GM18519 (cell line): Measurements from ENCODE around the gene TNFRSF6B.

Experiments used
- ATAC-seq: cut with Tn5 transposase; IDR thresholded peaks from one replicate; pipeline ENCODE4 v1.9.1; 2021; ENCODE audit warnings: mild to moderate bottlenecking, moderate library complexity; ENCODE audit not compliant: unreplicated experiment, low FRiP score

The TNFRSF6B gene

DNA sequence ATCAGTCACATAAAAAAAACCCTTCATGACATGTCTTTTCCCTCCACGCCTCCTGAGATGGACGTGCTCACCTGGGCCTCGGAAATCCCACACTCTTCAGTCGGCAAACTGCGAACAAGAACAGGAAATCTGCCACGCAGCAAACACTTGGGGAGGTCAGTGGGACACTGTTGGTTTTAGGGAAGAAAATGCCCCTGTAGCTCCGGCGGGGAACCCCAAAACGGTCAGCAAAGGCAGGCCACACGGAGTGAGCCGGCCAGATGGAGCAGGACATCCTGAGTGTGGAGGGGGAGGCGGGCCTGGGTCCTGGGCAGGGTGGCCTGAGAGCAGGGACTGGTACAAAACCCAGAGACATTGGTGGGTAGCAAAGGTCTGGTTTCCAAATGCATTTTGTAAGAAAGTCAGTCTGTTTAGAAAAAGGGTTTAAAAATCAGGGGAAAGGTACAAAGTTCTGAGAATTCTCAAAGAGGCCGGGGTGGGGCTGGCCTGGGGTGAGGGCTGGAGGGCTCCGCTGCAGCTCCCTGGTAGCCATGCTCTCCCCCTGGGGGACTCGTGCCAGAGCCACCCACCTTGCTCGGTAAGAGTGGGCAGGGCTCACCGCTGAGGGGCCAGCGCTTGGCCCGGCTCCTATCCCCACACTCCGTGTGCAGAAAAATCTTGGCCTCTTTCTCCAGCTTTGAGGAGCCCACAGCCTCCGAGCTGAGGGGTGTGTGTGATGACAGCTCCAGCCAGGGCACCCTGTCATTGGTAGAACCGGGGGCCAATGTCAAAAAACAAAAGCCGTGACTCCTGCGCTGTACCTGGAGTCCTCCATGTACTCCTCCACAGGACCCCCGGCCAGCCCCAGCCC, 48.3 kb downstream of the TNFRSF6B start:
- ATAC-seq: no peak

DNA sequence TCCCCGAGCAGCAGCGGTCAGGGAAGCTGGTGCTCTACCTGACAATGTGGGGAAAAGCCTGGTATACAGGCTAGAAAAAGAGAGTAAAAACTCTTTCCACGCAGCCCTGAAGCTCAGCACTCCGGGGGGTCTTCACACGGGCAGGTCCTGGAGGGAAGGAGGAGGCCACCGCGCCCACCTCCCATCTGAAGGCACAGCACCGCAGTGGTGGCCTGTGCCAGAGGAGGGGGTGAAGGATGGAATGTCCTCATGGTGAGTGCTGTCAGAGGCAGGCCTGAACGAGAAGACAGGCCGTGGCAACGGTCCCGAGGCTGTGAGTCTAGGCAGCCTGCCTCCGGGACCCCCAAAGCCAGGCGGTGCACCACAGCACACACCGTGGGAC, 49.0 kb downstream of the TNFRSF6B start:
- ATAC-seq: no peak

DNA sequence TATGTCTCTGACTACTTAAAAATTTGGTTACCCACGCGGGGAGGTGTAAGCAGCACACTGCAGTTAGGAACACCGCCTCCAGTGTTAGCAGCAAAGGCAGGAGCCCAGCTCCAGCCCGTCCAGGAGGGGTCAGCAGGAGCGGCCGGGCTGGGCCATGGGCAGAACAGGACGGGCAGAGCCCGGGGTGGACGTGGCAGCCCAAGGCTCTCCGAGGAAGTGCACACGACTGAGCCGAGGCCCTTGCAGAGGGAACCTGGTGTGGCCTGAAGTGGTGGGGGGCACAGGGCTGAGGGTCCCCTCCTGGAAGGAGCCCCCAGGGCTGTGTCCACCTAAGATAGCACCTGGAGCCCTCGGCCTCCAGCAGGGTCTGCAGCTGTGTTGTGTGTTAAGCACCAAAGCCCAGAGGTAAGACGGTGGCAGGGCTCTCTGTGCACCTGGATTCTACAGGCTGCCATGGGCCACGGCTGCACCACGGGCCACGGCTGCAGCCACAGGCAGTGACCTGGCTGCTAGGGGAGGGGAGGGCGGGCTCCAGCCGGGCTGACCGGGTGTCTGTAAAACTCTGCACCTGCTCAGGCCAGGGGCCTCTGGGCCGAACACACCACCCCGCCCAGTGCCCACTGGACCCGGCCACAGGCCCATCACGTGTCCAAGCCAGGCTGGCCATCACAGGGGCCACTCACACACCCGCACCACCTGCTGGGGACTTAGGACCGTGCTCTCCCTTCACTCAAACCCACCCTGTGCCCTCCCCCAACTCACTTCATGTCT, 49.7 kb downstream of the TNFRSF6B start:
- no peak for ATAC-seq

DNA sequence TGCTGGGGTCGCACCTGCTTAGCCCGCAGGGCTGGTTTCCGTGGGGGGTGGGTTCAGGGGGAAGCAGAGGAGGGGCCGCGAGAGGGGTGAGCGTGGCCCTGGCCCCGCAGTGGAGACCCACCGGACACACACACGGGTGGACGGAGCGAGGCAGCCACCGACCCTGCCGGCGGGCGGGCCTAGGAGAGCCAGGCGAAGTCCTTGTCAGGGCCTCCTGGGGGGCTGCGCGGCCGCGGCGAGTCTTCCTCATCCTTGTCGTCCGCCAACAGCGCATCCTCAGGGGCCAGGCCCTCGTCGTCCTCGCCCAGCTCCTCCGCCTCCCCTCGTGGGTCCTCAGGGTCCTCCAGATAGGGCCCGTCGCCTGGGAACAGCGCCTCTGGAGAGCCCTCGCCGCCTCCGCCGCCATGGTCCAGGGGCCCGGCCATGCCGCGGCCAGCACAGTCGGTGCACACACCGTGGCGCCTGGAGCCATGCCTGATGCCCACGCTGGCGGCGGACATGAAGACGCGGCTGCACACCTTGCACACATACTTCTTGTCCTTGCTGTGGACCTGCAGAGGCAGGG, 50.4 kb downstream of the TNFRSF6B start:
- no peak for ATAC-seq

DNA sequence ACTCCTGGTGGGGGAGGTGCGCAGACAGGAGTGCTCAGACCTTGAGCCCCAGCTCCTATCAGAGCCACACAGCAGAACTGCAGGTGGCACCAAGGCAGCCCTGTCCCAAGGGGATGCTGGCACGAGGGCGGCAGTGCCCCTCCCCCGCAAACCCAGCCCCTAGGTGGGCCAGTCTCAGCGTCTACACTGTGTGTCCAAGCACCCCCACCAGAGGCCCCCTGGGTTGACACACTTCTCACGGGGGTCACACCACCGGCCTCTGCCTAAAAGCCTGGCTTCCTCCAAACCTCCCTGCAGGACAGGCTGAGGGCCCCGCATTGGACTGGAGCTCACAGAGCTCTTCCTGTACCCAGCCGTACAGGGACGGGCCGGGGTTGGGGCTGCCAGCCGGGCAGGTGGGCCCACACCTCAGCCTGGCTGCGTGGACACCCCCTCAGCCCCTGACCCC, 51.2 kb downstream of the TNFRSF6B start:
- no peak for ATAC-seq
